Fibroblast of pulmonary artery (primary cell): ENCODE measurements around the gene INCA1.

ENCODE experiments used
- DNase-seq: peaks from one replicate; pipeline ENCODE4 v3.0.0-alpha.2; 2010; ENCODE audit warnings: low read depth
- H3K4me3 ChIP-seq: replicated peaks from 2 replicates; pipeline ENCODE4 v1.5.1; 2011; ENCODE audit warnings: low read depth, mild to moderate bottlenecking, control low read depth, low read length, moderate library complexity
- CTCF ChIP-seq: IDR thresholded peaks from 2 replicates; pipeline ENCODE4 v1.5.1; 2011; ENCODE audit warnings: mild to moderate bottlenecking, control low read depth, low read length, inconsistent platforms; ENCODE audit errors: missing control alignments

Gene INCA1

DNA sequence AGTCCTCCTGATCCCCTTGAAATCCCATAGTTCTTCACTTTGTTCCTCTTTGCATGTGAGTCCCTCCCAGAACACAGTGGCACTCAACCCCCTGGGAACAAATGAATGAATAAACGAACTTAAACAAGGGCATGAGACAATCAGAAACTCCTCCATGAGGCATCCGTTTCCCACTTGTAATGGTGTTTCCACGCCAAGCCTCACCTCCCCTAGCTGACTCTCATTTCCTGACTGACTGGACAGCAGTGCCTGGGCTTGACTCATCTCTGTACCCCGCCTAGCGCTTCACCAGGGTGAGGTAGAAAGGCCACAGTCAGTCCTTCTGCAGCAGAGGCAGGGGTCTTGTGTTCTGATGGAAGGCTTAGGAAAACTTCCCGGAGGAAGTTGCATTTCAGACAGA, 14.6 kb upstream of the INCA1 start:
- no peak for TF ChIP-seq CTCF
- DNase-seq = peak; percentile 59
- no peak overlapping the region for H3K4me3 ChIP-seq

GRCh38 chr17:5003214-5003867, 6.0 kb upstream of the INCA1 start:
- DNase-seq = no peak
- TF ChIP-seq CTCF = no peak
- H3K4me3 ChIP-seq = no peak overlapping the region

DNA sequence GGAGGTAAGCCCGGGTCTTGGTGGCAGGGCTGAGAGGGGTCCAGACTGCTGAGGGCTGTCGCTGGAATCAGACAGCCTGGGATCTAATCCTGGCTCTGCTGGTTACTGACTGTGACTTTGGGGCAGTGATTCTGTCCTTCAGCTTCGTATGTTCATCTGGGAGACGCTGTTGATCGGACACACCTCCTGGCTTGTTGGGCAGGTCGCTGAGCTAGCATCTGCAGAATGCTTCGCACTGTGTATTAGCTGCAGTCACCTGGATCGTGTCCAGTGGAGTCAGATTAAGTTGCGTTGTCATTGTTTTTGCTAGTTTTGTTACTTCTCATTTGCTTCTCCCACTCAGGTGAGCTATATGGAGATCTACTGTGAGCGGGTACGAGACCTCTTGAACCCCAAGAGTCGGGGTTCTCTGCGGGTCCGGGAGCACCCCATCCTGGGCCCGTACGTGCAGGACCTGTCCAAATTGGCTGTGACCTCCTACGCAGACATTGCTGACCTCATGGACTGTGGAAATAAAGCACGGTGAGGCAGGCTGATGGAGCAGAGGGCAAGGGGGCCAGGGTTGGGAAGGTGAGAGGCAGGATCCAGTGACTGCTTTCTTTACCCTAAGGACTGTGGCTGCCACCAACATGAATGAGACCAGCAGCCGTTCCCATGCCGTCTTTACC, 4.9 kb upstream of the INCA1 start:
- TF ChIP-seq CTCF = no peak
- H3K4me3 ChIP-seq = no peak overlapping the region
- DNase-seq = no peak

DNA sequence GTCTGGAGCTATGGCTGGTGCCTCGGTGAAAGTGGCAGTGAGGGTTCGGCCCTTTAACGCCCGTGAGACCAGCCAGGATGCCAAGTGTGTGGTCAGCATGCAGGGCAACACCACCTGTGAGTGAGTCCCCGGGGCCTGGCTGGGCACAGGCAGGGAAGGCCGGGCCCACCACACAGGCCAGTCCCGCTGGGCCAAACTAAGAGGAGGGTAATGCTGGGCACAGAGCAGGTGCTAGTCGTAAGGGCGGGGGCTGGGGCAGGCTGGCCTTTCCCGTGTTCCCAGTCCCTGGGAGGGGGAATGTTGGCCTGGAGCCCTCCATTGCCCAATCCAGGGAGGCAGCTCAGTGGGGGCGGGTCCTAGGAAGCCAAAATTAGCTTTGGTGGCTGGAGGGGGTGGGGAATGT, 2.9 kb upstream of the INCA1 start:
- TF ChIP-seq CTCF = no peak
- H3K4me3 ChIP-seq = no peak overlapping the region
- DNase-seq = peak; percentile 46

- no peak for DNase-seq
- no peak for TF ChIP-seq CTCF
- H3K4me3 ChIP-seq = peak overlapping the region; percentile 90
Observed at GRCh38 chr17:4999430-5000093, 2.2 kb upstream of the INCA1 start.

DNA sequence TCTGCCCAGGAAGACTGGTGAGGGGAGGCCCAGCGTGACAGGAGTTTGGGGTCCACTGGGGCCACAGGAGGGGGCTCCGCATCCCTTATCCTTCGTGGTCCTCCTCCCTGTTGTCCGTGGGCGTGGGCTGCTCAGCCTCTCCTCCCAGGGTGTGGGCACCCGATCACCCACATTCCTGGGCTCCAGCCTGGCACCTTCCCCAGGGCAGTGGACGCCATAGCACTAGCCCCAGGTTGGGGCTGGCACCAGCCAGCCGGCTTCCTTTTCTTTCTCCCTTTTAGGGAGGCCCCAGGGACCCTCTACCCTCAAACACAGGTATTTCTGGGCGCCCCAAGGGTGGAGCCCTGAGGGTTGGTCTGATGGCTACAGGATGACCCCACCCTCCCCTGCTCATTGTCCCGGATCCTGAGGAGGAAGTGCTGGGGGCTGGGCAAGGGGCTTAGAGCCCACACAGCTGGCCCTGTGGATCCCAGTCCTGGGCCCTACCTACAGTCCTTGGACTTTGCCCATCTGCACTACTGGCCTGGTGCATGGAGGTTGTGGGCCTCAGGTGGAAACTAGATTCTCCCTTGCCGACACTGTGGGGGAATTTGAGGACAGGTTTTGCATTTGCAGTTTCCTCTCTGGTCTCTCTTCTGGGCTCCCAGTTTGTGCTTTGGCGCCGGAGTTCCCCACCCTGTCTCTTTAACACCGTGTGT, 1.6 kb upstream of the INCA1 start:
- H3K4me3 ChIP-seq = peak overlapping the region; percentile 90
- no peak for DNase-seq
- TF ChIP-seq CTCF = no peak
